Measurements from ENCODE around the gene RTN4R. TPM values are rescaled to one million over a fixed set of nuclear protein-coding genes. Genes with fewer than 3 reads are reported as not detected.

The RTN4R gene
- total and polyA plus RNA-seq, 2 experiments from 2014 or later = 10.6 to 38.4 TPM

- Mint-ChIP-seq H3K27ac (no peak overlapping the region), H3K4me3 (no peak overlapping the region), H3K9me3 (no peaks in the 10 kb centered on the region), H3K36me3 (ENCODE audit: low read depth) (no peaks in the 10 kb centered on the region), H3K27me3 (ENCODE audit: insufficient read depth, low read depth, poor library complexity) (peaks cover 5% of the 10 kb centered on the region), H3K4me1 (peaks cover 15% of the 10 kb centered on the region; the same call in 2 of the 3 replicates)
- H3K4me2 ChIP-seq = no peak overlapping the region
- H4K20me1 ChIP-seq (replicated peaks; ENCODE audit: insufficient read depth) = no peaks in the 10 kb centered on the region
- H3F3A ChIP-seq (replicated peaks; ENCODE audit: low read depth) = no peaks in the 10 kb centered on the region
- no peaks in the 10 kb centered on the region for H3K9me2 ChIP-seq (ENCODE audit: insufficient read depth)
- H3K4me1 ChIP-seq (ENCODE audit: insufficient read depth) = peaks cover 7% of the 10 kb centered on the region
- no peak overlapping the region for H3K4me3 ChIP-seq
- ATAC-seq (no peak), DNase-seq (ENCODE audit: low spot score) (no peak)
- no peaks in the 10 kb centered on the region for H3K79me2 ChIP-seq (replicated peaks; ENCODE audit: insufficient read depth)
- no peaks in the 10 kb centered on the region for H3K36me3 ChIP-seq (ENCODE audit: insufficient read depth)
- no peaks in the 10 kb centered on the region for H3K27me3 ChIP-seq (ENCODE audit: insufficient read depth)
- TF ChIP-seq CTCF (conservative IDR thresholded peaks at IDR 0.05; ENCODE audit: low read depth in 2 of 2) (no peak), ZNF462 (CRISPR knock-in tag; IDR thresholded peaks at IDR 0.05) (no peak), NANOG (IDR thresholded peaks at IDR 0.05; ENCODE audit: borderline replicate concordance) (no peak), ETS1 (IDR thresholded peaks at IDR 0.05) (no peak), CREB1 (CRISPR knock-in tag; IDR thresholded peaks at IDR 0.05; ENCODE audit: low read depth) (no peak), JUNB (IDR thresholded peaks at IDR 0.05; ENCODE audit: unreplicated experiment) (no peak), EZH2phosphoT487 (IDR thresholded peaks at IDR 0.05; ENCODE audit: unreplicated experiment) (no peak), ZNF331 (CRISPR knock-in tag; IDR thresholded peaks at IDR 0.05; ENCODE audit: low read depth) (no peak), POLR2AphosphoS5 (IDR thresholded peaks at IDR 0.05; ENCODE audit: low read depth) (no peak), EZH2 (IDR thresholded peaks at IDR 0.05; ENCODE audit: low read depth, unreplicated experiment) (no peak), STAT1 (IDR thresholded peaks at IDR 0.05; ENCODE audit: unreplicated experiment) (no peak), ZNF114 (CRISPR knock-in tag; IDR thresholded peaks at IDR 0.05) (no peak), REST (IDR thresholded peaks at IDR 0.05; ENCODE audit: unreplicated experiment) (no peak)
- H3K27ac ChIP-seq (ENCODE audit: low read depth) = no peak overlapping the region
- H2AFZ ChIP-seq = no peak overlapping the region
These were observed 68.7 kb downstream of the RTN4R start for GRCh38 chr22:20199413-20199842.
